ENCODE results near the gene FRG1. TPM values are rescaled to one million over a fixed set of nuclear protein-coding genes. Genes with fewer than 3 reads are reported as not detected.
"Not testable (repeated sequence)": the region's sequence is repeated elsewhere in the genome, so short reads cannot be mapped to it uniquely, and the experiment has no call there.

FRG1 gene
- total RNA-seq, 1 experiment from 2014 or later = 23.1 TPM

DNA sequence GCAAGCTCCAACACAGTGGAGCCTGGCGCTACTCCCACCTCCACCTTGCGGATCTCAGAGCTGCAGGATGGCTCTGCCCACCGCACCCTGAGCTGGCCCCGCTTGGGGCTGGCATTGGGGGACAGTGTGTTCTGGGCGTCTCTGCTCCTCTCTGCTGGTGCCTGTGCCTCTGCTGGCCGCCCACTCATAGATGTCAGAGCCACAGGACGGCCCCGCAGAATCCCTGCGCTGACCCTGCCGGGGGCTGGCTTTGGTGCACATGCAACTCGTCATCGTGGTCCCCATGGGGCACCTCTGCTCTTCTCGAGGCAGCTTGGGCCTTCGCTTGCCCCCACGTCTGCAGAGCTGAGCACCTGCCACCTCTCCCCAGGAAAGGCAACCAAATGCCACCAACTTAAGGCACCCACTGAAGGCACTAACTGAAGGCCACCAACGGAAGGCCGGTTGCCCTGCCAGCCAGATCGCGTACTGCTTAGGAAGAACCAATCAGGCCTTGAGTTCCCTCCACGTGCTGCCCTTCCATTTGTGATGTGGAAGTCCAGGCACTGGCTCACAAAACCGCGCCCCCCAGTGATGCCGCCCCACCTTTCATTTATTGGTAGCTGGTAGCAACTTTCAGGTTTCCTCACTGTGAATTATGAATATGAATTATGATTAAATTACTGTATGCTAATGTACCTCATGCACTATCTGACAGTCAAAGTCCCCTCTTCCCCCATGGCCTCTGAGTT, 23.3 kb upstream of the FRG1 start (continued):
- TF ChIP-seq EMX1 (CRISPR knock-in tag; IDR thresholded peaks at IDR 0.05) (no peak), IRF2 (CRISPR knock-in tag; IDR thresholded peaks at IDR 0.05; ENCODE audit: borderline replicate concordance, low read depth) (no peak), ZNF396 (CRISPR knock-in tag; IDR thresholded peaks at IDR 0.05; ENCODE audit: borderline replicate concordance) (no peak)

DNA sequence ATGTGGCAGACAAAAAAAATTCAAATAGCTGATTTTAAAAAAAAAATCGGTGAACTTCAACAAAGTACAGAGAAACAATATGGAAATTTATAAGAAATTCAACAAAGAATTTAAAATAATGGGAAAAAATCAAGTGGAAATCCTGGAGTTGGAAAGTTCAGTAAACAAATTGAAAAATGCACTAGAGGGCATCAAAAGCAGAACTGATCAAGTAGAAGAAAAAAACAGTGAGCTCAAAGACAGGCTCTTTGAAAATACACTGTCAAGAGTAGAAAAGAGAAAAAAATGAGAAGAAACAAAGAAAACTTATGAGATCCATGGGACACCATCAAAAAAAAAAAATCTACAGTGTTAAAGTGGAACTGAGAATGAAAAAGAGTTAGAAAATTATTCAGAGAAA, 19.6 kb upstream of the FRG1 start:
- no peak overlapping the region for H3K4me3 Mint-ChIP-seq
- TF ChIP-seq, protein P1, sequence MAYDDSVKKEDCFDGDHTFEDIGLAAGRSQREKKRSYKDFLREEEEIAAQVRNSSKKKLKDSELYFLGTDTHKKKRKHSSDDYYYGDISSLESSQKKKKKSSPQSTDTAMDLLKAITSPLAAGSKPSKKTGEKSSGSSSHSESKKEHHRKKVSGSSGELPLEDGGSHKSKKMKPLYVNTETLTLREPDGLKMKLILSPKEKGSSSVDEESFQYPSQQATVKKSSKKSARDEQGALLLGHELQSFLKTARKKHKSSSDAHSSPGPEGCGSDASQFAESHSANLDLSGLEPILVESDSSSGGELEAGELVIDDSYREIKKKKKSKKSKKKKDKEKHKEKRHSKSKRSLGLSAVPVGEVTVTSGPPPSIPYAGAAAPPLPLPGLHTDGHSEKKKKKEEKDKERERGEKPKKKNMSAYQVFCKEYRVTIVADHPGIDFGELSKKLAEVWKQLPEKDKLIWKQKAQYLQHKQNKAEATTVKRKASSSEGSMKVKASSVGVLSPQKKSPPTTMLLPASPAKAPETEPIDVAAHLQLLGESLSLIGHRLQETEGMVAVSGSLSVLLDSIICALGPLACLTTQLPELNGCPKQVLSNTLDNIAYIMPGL (CRISPR knock-in tag; IDR thresholded peaks at IDR 0.05) = no peak
- POLR2A ChIA-PET = no interaction called here
- H3K9me3 Mint-ChIP-seq = peaks cover 75% of the 10 kb centered on the region
- H3K4me1 Mint-ChIP-seq = no peaks in the 10 kb centered on the region
- no peak overlapping the region for H3K27ac Mint-ChIP-seq
- H3K27me3 Mint-ChIP-seq (ENCODE audit: low read depth) = no peaks in the 10 kb centered on the region
- CTCF ChIA-PET = no interaction called here
- DNase-seq (ENCODE audit: low spot score) = no peak
- ATAC-seq = no peak
- peaks cover 68% of the 10 kb centered on the region for H3K36me3 Mint-ChIP-seq

DNA sequence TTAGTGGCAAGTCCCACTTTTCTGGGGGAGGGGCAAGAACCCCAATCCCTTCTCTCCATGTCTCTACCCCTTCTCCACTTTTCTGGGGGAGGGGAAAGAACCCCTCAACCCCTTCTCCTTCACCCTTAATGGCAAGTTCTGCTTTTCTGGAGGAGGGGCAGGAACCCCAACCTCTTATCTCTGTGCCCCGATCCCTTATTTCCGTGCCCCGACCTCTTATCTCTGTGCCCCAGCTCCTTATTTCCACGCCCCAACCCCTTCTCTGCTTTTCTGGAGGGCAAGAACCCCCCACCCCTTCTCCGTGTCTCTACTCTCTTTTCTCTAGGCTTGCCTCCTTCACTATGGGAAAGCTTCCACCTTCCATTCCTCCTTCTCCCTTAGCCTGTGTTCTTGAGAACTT, 13.9 kb upstream of the FRG1 start:
- POLR2A ChIA-PET; CTCF ChIA-PET; H3K4me3 Mint-ChIP-seq; H3K27me3 Mint-ChIP-seq (ENCODE audit: low read depth); H3K27ac Mint-ChIP-seq; DNase-seq (ENCODE audit: low spot score); ATAC-seq; H3K4me1 Mint-ChIP-seq: not testable (repeated sequence)
- H3K36me3 Mint-ChIP-seq = peaks cover 87% of the 10 kb centered on the region
- H3K9me3 Mint-ChIP-seq = peaks cover 98% of the 10 kb centered on the region

DNA sequence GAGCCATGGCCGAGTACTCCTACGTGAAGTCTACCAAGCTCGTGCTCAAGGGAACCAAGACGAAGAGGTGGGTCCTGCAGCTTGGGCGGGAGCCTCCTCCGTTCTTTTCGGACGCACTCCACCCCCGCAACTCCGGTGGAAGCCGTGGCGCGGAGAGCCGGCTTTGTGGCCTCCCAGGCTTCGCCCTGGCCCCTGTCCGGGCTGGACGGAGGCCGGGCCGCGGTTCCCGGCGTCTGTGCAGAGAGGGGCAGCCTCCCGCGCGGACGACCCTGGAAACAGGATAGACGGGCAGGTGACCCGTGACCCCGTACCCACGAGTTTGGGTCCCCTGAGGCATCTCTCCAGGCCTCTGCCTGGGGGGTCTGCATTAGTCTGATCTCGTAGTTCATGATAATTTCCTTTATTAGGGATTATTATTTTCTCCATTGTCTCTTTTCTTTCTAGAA, 356 bp downstream of the FRG1 start:
- peaks cover 18% of the 10 kb centered on the region for H3K27me3 Mint-ChIP-seq (ENCODE audit: low read depth)
- no peak for DNase-seq (ENCODE audit: low spot score)
- peak overlapping the region; percentile 87 for H3K4me3 Mint-ChIP-seq
- no peak for TF ChIP-seq ELF4 (CRISPR knock-in tag; IDR thresholded peaks at IDR 0.05; ENCODE audit: low read depth)
- TF ChIP-seq ZNF263 (CRISPR knock-in tag; IDR thresholded peaks at IDR 0.05; ENCODE audit: low read depth) = no peak
- TF ChIP-seq, protein P2, sequence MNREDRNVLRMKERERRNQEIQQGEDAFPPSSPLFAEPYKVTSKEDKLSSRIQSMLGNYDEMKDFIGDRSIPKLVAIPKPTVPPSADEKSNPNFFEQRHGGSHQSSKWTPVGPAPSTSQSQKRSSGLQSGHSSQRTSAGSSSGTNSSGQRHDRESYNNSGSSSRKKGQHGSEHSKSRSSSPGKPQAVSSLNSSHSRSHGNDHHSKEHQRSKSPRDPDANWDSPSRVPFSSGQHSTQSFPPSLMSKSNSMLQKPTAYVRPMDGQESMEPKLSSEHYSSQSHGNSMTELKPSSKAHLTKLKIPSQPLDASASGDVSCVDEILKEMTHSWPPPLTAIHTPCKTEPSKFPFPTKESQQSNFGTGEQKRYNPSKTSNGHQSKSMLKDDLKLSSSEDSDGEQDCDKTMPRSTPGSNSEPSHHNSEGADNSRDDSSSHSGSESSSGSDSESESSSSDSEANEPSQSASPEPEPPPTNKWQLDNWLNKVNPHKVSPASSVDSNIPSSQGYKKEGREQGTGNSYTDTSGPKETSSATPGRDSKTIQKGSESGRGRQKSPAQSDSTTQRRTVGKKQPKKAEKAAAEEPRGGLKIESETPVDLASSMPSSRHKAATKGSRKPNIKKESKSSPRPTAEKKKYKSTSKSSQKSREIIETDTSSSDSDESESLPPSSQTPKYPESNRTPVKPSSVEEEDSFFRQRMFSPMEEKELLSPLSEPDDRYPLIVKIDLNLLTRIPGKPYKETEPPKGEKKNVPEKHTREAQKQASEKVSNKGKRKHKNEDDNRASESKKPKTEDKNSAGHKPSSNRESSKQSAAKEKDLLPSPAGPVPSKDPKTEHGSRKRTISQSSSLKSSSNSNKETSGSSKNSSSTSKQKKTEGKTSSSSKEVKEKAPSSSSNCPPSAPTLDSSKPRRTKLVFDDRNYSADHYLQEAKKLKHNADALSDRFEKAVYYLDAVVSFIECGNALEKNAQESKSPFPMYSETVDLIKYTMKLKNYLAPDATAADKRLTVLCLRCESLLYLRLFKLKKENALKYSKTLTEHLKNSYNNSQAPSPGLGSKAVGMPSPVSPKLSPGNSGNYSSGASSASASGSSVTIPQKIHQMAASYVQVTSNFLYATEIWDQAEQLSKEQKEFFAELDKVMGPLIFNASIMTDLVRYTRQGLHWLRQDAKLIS (CRISPR knock-in tag; IDR thresholded peaks at IDR 0.05; ENCODE audit: borderline replicate concordance) = no peak
- TF ChIP-seq PRRX2 (CRISPR knock-in tag; IDR thresholded peaks at IDR 0.05) = no peak
- no peak for TF ChIP-seq ESRRA (CRISPR knock-in tag; IDR thresholded peaks at IDR 0.05; ENCODE audit: borderline replicate concordance)
- TF ChIP-seq, protein P3, sequence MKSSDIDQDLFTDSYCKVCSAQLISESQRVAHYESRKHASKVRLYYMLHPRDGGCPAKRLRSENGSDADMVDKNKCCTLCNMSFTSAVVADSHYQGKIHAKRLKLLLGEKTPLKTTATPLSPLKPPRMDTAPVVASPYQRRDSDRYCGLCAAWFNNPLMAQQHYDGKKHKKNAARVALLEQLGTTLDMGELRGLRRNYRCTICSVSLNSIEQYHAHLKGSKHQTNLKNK (CRISPR knock-in tag; IDR thresholded peaks at IDR 0.05) = no peak
- TF ChIP-seq ZNF396 (CRISPR knock-in tag; IDR thresholded peaks at IDR 0.05; ENCODE audit: borderline replicate concordance) = no peak
- TF ChIP-seq ATF1 (CRISPR knock-in tag; IDR thresholded peaks at IDR 0.05) = no peak
- no peak for TF ChIP-seq MXD4 (CRISPR knock-in tag; IDR thresholded peaks at IDR 0.05; ENCODE audit: borderline replicate concordance)
- no peak for TF ChIP-seq ZNF138 (CRISPR knock-in tag; conservative IDR thresholded peaks at IDR 0.05)
- TF ChIP-seq, protein P4, sequence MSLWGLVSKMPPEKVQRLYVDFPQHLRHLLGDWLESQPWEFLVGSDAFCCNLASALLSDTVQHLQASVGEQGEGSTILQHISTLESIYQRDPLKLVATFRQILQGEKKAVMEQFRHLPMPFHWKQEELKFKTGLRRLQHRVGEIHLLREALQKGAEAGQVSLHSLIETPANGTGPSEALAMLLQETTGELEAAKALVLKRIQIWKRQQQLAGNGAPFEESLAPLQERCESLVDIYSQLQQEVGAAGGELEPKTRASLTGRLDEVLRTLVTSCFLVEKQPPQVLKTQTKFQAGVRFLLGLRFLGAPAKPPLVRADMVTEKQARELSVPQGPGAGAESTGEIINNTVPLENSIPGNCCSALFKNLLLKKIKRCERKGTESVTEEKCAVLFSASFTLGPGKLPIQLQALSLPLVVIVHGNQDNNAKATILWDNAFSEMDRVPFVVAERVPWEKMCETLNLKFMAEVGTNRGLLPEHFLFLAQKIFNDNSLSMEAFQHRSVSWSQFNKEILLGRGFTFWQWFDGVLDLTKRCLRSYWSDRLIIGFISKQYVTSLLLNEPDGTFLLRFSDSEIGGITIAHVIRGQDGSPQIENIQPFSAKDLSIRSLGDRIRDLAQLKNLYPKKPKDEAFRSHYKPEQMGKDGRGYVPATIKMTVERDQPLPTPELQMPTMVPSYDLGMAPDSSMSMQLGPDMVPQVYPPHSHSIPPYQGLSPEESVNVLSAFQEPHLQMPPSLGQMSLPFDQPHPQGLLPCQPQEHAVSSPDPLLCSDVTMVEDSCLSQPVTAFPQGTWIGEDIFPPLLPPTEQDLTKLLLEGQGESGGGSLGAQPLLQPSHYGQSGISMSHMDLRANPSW (CRISPR knock-in tag; conservative IDR thresholded peaks at IDR 0.05; ENCODE audit: low read depth) = no peak
- TF ChIP-seq, protein P5, sequence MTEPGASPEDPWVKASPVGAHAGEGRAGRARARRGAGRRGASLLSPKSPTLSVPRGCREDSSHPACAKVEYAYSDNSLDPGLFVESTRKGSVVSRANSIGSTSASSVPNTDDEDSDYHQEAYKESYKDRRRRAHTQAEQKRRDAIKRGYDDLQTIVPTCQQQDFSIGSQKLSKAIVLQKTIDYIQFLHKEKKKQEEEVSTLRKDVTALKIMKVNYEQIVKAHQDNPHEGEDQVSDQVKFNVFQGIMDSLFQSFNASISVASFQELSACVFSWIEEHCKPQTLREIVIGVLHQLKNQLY (CRISPR knock-in tag; IDR thresholded peaks at IDR 0.05) = no peak
- TF ChIP-seq, protein P1 (CRISPR knock-in tag; IDR thresholded peaks at IDR 0.05) = no peak; the same call in 1 of the 2 replicates
- H3K36me3 Mint-ChIP-seq = peaks cover 19% of the 10 kb centered on the region; the same call in 1 of the 2 replicates
- no peak for ATAC-seq
- peaks cover 31% of the 10 kb centered on the region for H3K9me3 Mint-ChIP-seq
- H3K4me1 Mint-ChIP-seq = peaks cover 8% of the 10 kb centered on the region
- POLR2A ChIA-PET = no interaction called here
- no peak overlapping the region for H3K27ac Mint-ChIP-seq
- CTCF ChIA-PET = interaction anchor here (1.0 to 1.1 kb wide), 2 partner anchors 29 to 33 kb away, joined by 3 to 5 read pairs; no protein-coding TSS in a partner anchor

All from WTC11 (cell line).